HUES64 (cell line): ENCODE results near the gene SEMA3C.

Experiments used
- H3K27ac ChIP-seq: 2 replicates; pipeline ENCODE4 v1.7.0; 2013; ENCODE audit warnings: low read depth, low read length, inconsistent platforms
- H3K27me3 ChIP-seq: 2 replicates; pipeline ENCODE4 v1.6.1; 2013; ENCODE audit warnings: mild to moderate bottlenecking, low read length; ENCODE audit not compliant: insufficient read depth
- H3K36me3 ChIP-seq: 2 replicates; pipeline ENCODE4 v1.6.1; 2013; ENCODE audit warnings: mild to moderate bottlenecking, low read length; ENCODE audit not compliant: insufficient read depth
- H3K4me1 ChIP-seq: 2 replicates; pipeline ENCODE4 v1.6.1; 2013; ENCODE audit warnings: mild to moderate bottlenecking, low read length, moderate library complexity; ENCODE audit not compliant: insufficient read depth
- H3K4me3 ChIP-seq: 2 replicates; pipeline ENCODE4 v1.5.1; 2013; ENCODE audit warnings: mild to moderate bottlenecking, low read length, moderate library complexity
- H3K9ac ChIP-seq: 2 replicates; pipeline ENCODE4 v1.6.1; 2013; ENCODE audit warnings: mild to moderate bottlenecking, low read depth, low read length
- H3K9me3 ChIP-seq: 2 replicates; pipeline ENCODE4 v1.6.1; 2013; ENCODE audit warnings: low read depth, low read length; ENCODE audit not compliant: insufficient read depth
- WGBS: fragments of 150-250, 120-280 bp; methylation state at CpG from one replicate; pipeline ENCODE4 v1.1.7; 2013; ENCODE audit warnings: missing lambda C conversion rate; 5-methylcytosine and 5-hydroxymethylcytosine counted together

Gene SEMA3C

GRCh38 chr7:80729591-80730320, 189.1 kb downstream of the SEMA3C start:
- H3K27me3 ChIP-seq, result no peaks in the 10 kb centered on the region
- H3K4me3 ChIP-seq, result no peak overlapping the region
- H3K36me3 ChIP-seq, result no peaks in the 10 kb centered on the region
- H3K4me1 ChIP-seq, result peaks cover 25% of the 10 kb centered on the region
- no peak overlapping the region for H3K9ac ChIP-seq
- WGBS, result 100% methylated on average over 2 of the region's 2 CpGs
- H3K9me3 ChIP-seq, result no peaks in the 10 kb centered on the region
- H3K27ac ChIP-seq, result no peak overlapping the region

- H3K27me3 ChIP-seq, result no peaks in the 10 kb centered on the region
- no peak overlapping the region for H3K4me3 ChIP-seq
- 95% methylated on average over 3 of the region's 3 CpGs for WGBS
- H3K27ac ChIP-seq, result no peak overlapping the region
- H3K9me3 ChIP-seq, result no peaks in the 10 kb centered on the region
- H3K36me3 ChIP-seq, result no peaks in the 10 kb centered on the region
- H3K4me1 ChIP-seq, result peaks cover 53% of the 10 kb centered on the region
- no peak overlapping the region for H3K9ac ChIP-seq
Observed at GRCh38 chr7:80726666-80727065, 192.2 kb downstream of the SEMA3C start.

- WGBS, result 92% methylated on average over 4 of the region's 4 CpGs
- no peak overlapping the region for H3K9ac ChIP-seq
- no peak overlapping the region; the same call in 1 of the 2 replicates for H3K27ac ChIP-seq
- peaks cover 51% of the 10 kb centered on the region for H3K4me1 ChIP-seq
- H3K4me3 ChIP-seq, result no peak overlapping the region
- no peaks in the 10 kb centered on the region for H3K27me3 ChIP-seq
- H3K9me3 ChIP-seq, result no peaks in the 10 kb centered on the region
- H3K36me3 ChIP-seq, result no peaks in the 10 kb centered on the region
Observed at GRCh38 chr7:80725181-80725611, 193.7 kb downstream of the SEMA3C start.

- no peak overlapping the region for H3K9ac ChIP-seq
- no peak overlapping the region for H3K4me3 ChIP-seq
- peaks cover 53% of the 10 kb centered on the region for H3K4me1 ChIP-seq
- H3K9me3 ChIP-seq, result no peaks in the 10 kb centered on the region
- no peaks in the 10 kb centered on the region for H3K36me3 ChIP-seq
- peak overlapping the region; percentile 61 for H3K27ac ChIP-seq
- H3K27me3 ChIP-seq, result no peaks in the 10 kb centered on the region
- 90% methylated on average over 3 of the region's 4 CpGs for WGBS
Observed at GRCh38 chr7:80724249-80724871, 194.5 kb downstream of the SEMA3C start.

- Histone ChIP-seq H3K27ac (peak overlapping the region; percentile 61), H3K36me3 (no peaks in the 10 kb centered on the region), H3K4me1 (peaks cover 56% of the 10 kb centered on the region), H3K9ac (peak overlapping the region; percentile 43; the same call in 1 of the 2 replicates), H3K27me3 (no peaks in the 10 kb centered on the region), H3K4me3 (no peak overlapping the region), H3K9me3 (no peaks in the 10 kb centered on the region)
- 47% methylated on average over 3 of the region's 3 CpGs for WGBS
Observed at GRCh38 chr7:80722616-80723195, 196.1 kb downstream of the SEMA3C start.

- peak overlapping the region; percentile 43; the same call in 1 of the 2 replicates for H3K9ac ChIP-seq
- no peaks in the 10 kb centered on the region for H3K9me3 ChIP-seq
- 38% methylated on average over 3 of the region's 3 CpGs for WGBS
- H3K4me1 ChIP-seq, result peaks cover 56% of the 10 kb centered on the region
- no peaks in the 10 kb centered on the region for H3K27me3 ChIP-seq
- no peaks in the 10 kb centered on the region for H3K36me3 ChIP-seq
- no peak overlapping the region for H3K4me3 ChIP-seq
- H3K27ac ChIP-seq, result peak overlapping the region; percentile 61
Observed at GRCh38 chr7:80721883-80722615, 196.8 kb downstream of the SEMA3C start.

GRCh38 chr7:80720146-80720545, 198.7 kb downstream of the SEMA3C start:
- H3K4me3 ChIP-seq, result no peak overlapping the region
- no peaks in the 10 kb centered on the region for H3K27me3 ChIP-seq
- no peak overlapping the region for H3K27ac ChIP-seq
- H3K4me1 ChIP-seq, result peaks cover 44% of the 10 kb centered on the region
- H3K36me3 ChIP-seq, result no peaks in the 10 kb centered on the region
- WGBS, result 98% methylated on average over 3 of the region's 3 CpGs
- H3K9me3 ChIP-seq, result no peaks in the 10 kb centered on the region
- no peak overlapping the region for H3K9ac ChIP-seq

GRCh38 chr7:80719261-80719660, 199.6 kb downstream of the SEMA3C start:
- H3K9ac ChIP-seq, result no peak overlapping the region
- no peaks in the 10 kb centered on the region for H3K27me3 ChIP-seq
- no peak overlapping the region for H3K4me3 ChIP-seq
- no peaks in the 10 kb centered on the region for H3K36me3 ChIP-seq
- H3K4me1 ChIP-seq, result peaks cover 35% of the 10 kb centered on the region
- no peaks in the 10 kb centered on the region for H3K9me3 ChIP-seq
- H3K27ac ChIP-seq, result no peak overlapping the region
- 91% methylated on average over 3 of the region's 3 CpGs for WGBS

- Histone ChIP-seq H3K27me3 (no peaks in the 10 kb centered on the region), H3K9me3 (no peaks in the 10 kb centered on the region), H3K4me1 (no peaks in the 10 kb centered on the region), H3K27ac (no peak overlapping the region; the same call in 1 of the 2 replicates), H3K9ac (no peak overlapping the region), H3K4me3 (no peak overlapping the region), H3K36me3 (no peaks in the 10 kb centered on the region)
- 53% methylated on average over 2 of the region's 2 CpGs for WGBS
Observed at GRCh38 chr7:80711531-80711930, 207.3 kb downstream of the SEMA3C start.

- H3K4me3 ChIP-seq, result no peak overlapping the region
- no peaks in the 10 kb centered on the region for H3K9me3 ChIP-seq
- H3K27me3 ChIP-seq, result no peaks in the 10 kb centered on the region
- no peaks in the 10 kb centered on the region for H3K4me1 ChIP-seq
- no peak overlapping the region for H3K9ac ChIP-seq
- H3K27ac ChIP-seq, result no peak overlapping the region
- H3K36me3 ChIP-seq, result no peaks in the 10 kb centered on the region
- 89% methylated on average over 2 of the region's 2 CpGs for WGBS
Observed at GRCh38 chr7:80708123-80708522, 210.7 kb downstream of the SEMA3C start.

GRCh38 chr7:80707318-80707717, 211.5 kb downstream of the SEMA3C start:
- Histone ChIP-seq H3K27ac (no peak overlapping the region), H3K9ac (no peak overlapping the region), H3K27me3 (no peaks in the 10 kb centered on the region), H3K9me3 (no peaks in the 10 kb centered on the region), H3K4me3 (no peak overlapping the region), H3K4me1 (no peaks in the 10 kb centered on the region), H3K36me3 (no peaks in the 10 kb centered on the region)
- WGBS, result 95% methylated on average over 1 of the region's 1 CpG
